AG04450 (cell line): ENCODE results near the gene INSR. TPM values are rescaled to one million over a fixed set of nuclear protein-coding genes. Genes with fewer than 3 reads are reported as not detected.
A peak's percentile ranks its signal among the peaks of the same experiment; 100 is the strongest.

Experiments used
- CTCF ChIA-PET: fragments of 300-600, 350-600 bp; formaldehyde crosslinking; extraction: SDS; loops from one replicate; lab custom pipeline; 2022; ENCODE audit warnings: antibody characterized with exemption, inconsistent platforms; lab: Charles Lee
- POLR2A ChIA-PET: fragments of 350-600 bp; formaldehyde crosslinking; extraction: SDS; loops from one replicate; lab custom pipeline; 2021; ENCODE audit warnings: antibody characterized with exemption, inconsistent platforms; lab: Yijun Ruan, JAX
- DNase-seq: peaks from one replicate; pipeline ENCODE4 v3.0.0-alpha.2; 2011; ENCODE audit warnings: low read depth, low spot score
- H3K27ac ChIP-seq: one replicate; pipeline ENCODE4 v1.5.1; 2012; ENCODE audit warnings: low read depth, low read length, control low read depth
- H3K27me3 ChIP-seq: one replicate; pipeline ENCODE4 v1.6.0; 2012; ENCODE audit warnings: low read length; ENCODE audit not compliant: control insufficient read depth, insufficient read depth
- H3K4me3 ChIP-seq: 2 replicates; pipeline ENCODE4 v1.5.1; 2011; ENCODE audit warnings: mild to moderate bottlenecking, low read depth, low read length, control low read depth
- H3K9me3 ChIP-seq: 2 replicates; pipeline ENCODE4 v1.5.1; 2012; ENCODE audit warnings: low read length; ENCODE audit not compliant: control insufficient read depth, insufficient read depth
- polyA plus RNA-seq: library from polyadenylated mRNA; depleted of rRNA; stranded (reverse); fragments of >200 nt; gene quantifications from 2 replicates; pipeline ENCODE4 v1.2.3, GENCODE V29; 2011
- TF ChIP-seq, protein P1 (sequence below): IDR thresholded peaks from 2 replicates; pipeline ENCODE4 v1.5.1; 2011; ENCODE audit warnings: low read depth, low read length, control low read depth, inconsistent platforms

INSR gene
- polyA plus RNA-seq, 1 experiment = 2.9 TPM

DNA sequence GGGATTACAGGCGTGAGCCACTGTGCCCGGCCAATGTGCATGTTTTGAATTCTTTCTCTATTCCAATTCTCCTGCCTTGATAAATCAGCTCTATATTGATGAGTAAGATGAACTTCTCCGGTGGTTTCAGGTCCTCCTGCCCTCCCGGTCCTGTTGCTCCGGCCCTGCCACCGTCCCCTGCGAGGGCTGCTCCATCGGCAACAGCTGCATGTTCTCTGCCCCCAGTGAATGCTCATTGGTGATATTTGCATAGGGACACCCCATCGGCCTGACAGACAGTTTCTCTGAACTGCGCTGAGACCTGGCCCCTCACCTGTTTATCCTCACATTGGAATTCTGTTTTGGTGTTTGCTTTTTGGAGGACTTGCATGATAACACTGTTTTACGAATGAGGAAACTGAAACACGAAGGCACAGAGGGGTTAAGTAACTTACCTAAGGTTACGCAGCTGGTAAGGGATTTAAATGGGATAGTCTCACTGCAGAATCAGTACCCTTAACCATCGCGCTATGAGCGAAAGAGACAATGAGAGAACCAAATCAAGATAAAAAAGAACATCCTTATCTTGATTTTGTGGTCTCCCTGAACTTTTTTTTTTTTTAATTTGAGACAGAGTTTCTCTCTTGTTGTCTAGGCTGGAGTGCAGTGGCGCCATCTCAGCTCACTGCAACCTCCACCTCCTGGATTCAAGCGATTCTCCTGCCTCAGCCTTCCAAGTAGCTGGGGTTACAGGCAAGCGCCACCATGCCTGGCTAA is 192.5 kb downstream of the INSR start:
- CTCF ChIA-PET = interaction anchor here (0.7 to 3.9 kb wide), 20 partner anchors 11 to 842 kb away, joined by 3 to 57 read pairs (median 5); partner anchors contain the start of genes PET100, TIMM44, TRAPPC5 and XAB2
- H3K27ac ChIP-seq = no peak overlapping the region

DNA sequence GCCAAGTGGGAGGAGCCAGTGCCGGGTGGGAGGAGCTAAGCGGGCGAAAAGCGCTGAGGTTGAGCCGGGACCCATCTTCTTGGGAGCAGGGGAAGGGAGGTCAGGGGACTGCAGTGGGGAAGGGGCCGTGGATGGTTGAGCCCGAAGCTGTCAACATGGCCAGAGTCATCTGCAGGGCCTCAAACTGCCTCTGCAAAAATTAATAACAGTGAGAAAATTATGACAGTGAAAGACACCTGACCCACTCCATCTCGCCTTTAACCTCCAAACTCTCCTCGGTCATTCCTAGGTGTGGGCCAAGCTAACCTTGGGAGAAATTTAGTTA is 194.7 kb downstream of the INSR start:
- no peak for DNase-seq
- TF ChIP-seq, protein P1, sequence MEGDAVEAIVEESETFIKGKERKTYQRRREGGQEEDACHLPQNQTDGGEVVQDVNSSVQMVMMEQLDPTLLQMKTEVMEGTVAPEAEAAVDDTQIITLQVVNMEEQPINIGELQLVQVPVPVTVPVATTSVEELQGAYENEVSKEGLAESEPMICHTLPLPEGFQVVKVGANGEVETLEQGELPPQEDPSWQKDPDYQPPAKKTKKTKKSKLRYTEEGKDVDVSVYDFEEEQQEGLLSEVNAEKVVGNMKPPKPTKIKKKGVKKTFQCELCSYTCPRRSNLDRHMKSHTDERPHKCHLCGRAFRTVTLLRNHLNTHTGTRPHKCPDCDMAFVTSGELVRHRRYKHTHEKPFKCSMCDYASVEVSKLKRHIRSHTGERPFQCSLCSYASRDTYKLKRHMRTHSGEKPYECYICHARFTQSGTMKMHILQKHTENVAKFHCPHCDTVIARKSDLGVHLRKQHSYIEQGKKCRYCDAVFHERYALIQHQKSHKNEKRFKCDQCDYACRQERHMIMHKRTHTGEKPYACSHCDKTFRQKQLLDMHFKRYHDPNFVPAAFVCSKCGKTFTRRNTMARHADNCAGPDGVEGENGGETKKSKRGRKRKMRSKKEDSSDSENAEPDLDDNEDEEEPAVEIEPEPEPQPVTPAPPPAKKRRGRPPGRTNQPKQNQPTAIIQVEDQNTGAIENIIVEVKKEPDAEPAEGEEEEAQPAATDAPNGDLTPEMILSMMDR = no peak
- Histone ChIP-seq H3K4me3 (peak overlapping the region; percentile 78), H3K27ac (peak overlapping the region; percentile 90), H3K27me3 (no peaks in the 10 kb centered on the region), H3K9me3 (peaks cover 11% of the 10 kb centered on the region)
- ChIA-PET POLR2A (interaction anchor here (0.6 to 1.6 kb wide), 6 partner anchors 11 to 830 kb away, joined by 3 to 13 read pairs (median 4); partner anchors contain the start of gene ZNF557), CTCF (interaction anchor here (1.0 to 1.9 kb wide), 7 partner anchors 31 to 702 kb away, joined by 4 to 19 read pairs (median 9); partner anchors contain the start of genes TRAPPC5 and ZNF557)

More for the DNA sequence above, 192.5 kb downstream of the INSR start:
- Histone ChIP-seq H3K4me3 (no peak overlapping the region), H3K9me3 (peaks cover 3% of the 10 kb centered on the region), H3K27me3 (no peaks in the 10 kb centered on the region)
- no peak for DNase-seq
- TF ChIP-seq, protein P1 = no peak
- POLR2A ChIA-PET = interaction anchor here (1.0 kb wide), 1 partner anchor 32 kb away, joined by 3 read pairs; the partner anchor contains the start of gene ZNF557

DNA sequence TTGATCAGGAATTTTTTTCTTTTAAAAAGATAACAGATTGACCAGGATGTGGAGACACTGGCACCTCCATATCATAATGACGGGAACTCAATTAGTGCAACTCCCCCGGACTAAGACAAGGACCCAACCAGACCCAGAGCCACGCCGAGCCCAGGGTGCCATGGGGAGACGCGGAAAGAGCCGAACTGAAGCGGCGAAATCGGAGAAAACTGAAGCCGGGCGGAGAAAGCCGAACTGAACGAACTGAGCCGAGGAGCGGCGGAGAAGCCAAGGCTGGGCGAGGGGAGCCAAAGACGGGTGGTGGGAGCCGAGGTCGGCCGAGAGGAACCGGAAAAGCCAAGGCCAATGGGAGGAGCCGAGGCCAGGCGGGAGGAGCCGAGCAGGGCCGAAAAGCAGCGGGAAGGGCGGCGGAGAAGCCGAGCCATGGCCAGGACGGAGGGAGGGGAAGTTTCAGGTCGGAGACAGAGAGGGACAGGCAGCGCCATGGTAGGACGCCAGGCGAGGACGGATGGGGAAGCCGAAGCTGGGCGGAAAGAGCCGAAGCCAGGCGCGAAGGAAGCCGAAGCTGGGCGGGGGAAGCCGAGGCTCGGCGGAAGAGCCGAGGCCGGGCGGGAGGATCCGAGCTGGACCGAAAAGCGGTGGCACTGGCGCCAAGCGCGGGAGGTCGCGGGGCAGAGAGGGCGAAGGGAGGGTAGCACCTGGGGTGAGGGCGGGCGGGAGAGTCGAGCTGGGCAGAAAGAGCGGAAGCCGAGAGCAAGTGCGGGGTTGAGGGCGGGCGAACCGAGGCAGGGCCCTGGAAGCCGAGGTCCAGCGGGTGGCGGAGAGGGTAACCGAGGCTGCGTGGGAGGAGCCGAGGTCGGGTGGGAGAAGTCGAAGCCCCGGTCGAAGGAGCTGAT is 195.3 kb downstream of the INSR start:
- peaks cover 16% of the 10 kb centered on the region for H3K9me3 ChIP-seq
- H3K27ac ChIP-seq = peak overlapping the region; percentile 90
- TF ChIP-seq, protein P1 = no peak
- peak overlapping the region; percentile 78 for H3K4me3 ChIP-seq
- H3K27me3 ChIP-seq = no peaks in the 10 kb centered on the region
- ChIA-PET CTCF (interaction anchor here (0.6 to 1.9 kb wide), 9 partner anchors 29 to 703 kb away, joined by 4 to 19 read pairs (median 6); partner anchors contain the start of genes TRAPPC5 and ZNF557), POLR2A (interaction anchor here (0.6 to 1.6 kb wide), 7 partner anchors 11 to 830 kb away, joined by 3 to 13 read pairs (median 4); partner anchors contain the start of gene ZNF557)
- DNase-seq = peak; percentile 74

DNA sequence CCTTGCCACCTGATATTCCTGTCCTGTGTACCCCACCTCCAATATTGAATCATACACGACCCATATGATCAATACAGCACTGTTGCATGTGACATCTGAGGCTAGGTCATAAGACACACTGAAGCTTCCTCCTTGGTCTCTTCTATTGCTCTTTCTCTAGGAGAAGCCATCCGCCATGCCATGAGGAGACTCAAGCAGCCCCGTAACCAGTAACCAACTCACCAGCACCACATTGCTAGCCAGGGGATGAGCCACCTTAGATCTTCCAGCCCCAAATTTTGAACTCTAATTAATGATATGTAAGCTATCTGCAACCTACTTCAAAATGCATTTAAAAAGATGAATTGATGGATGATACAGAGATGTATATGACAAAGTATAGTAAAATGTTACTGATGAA is 196.1 kb downstream of the INSR start:
- POLR2A ChIA-PET = no interaction called here
- Histone ChIP-seq H3K27ac (no peak overlapping the region), H3K27me3 (no peaks in the 10 kb centered on the region), H3K9me3 (peaks cover 24% of the 10 kb centered on the region), H3K4me3 (peak overlapping the region; percentile 78; the same call in 1 of the 2 replicates)
- no peak for DNase-seq
- CTCF ChIA-PET = interaction anchor here (1.0 kb wide), 1 partner anchor 29 kb away, joined by 4 read pairs; the partner anchor contains the start of gene ZNF557
- TF ChIP-seq, protein P1 = no peak
